ENCODE measurements around the gene MATN3. TPM values are rescaled to one million over a fixed set of nuclear protein-coding genes. Genes with fewer than 3 reads are reported as not detected.

Gene MATN3
- total and polyA plus RNA-seq, 2 of the 13 experiments (the other 11 are each of a cell fraction or from before 2014, with no cell fraction given) = 36.1 to 208 TPM

GRCh38 chr2:20012032-20012281 lies 511 bp downstream of the MATN3 start (continued):
- TF ChIP-seq ZNF646 (CRISPR knock-in tag; IDR thresholded peaks at IDR 0.05) (no peak), ZBTB38 (CRISPR knock-in tag; IDR thresholded peaks at IDR 0.05) (peak; percentile 94), LBX2 (CRISPR knock-in tag; IDR thresholded peaks at IDR 0.05; ENCODE audit: borderline replicate concordance) (0 out of 2 replicates have a peak, but pooled peaks have one; percentile 31), CEBPG (CRISPR knock-in tag; IDR thresholded peaks at IDR 0.05) (no peak), ZNF281 (CRISPR knock-in tag; IDR thresholded peaks at IDR 0.05; ENCODE audit: borderline replicate concordance) (no peak), CBX5 (CRISPR knock-in tag; IDR thresholded peaks at IDR 0.05; ENCODE audit: borderline replicate concordance) (0 out of 2 replicates have a peak, but pooled peaks have one; percentile 32), RXRA (CRISPR knock-in tag; IDR thresholded peaks at IDR 0.05) (peak; percentile 51; the same call in 1 of the 2 replicates), KAT8 (CRISPR knock-in tag; IDR thresholded peaks at IDR 0.05) (no peak), RFX1 (IDR thresholded peaks at IDR 0.05) (no peak), ZNF292 (CRISPR knock-in tag; IDR thresholded peaks at IDR 0.05; ENCODE audit: borderline replicate concordance, low read depth) (peak; percentile 53), DBP (CRISPR knock-in tag; IDR thresholded peaks at IDR 0.05; ENCODE audit: not compliant biosample characterization) (no peak), PITX1 (CRISPR knock-in tag; IDR thresholded peaks at IDR 0.05) (0 out of 2 replicates have a peak, but pooled peaks have one; percentile 44), ARHGAP35 (CRISPR knock-in tag; IDR thresholded peaks at IDR 0.05; ENCODE audit: borderline replicate concordance) (0 out of 2 replicates have a peak, but pooled peaks have one; percentile 37), THAP7 (CRISPR knock-in tag; IDR thresholded peaks at IDR 0.05) (0 out of 2 replicates have a peak, but pooled peaks have one; percentile 0), YEATS2 (CRISPR knock-in tag; IDR thresholded peaks at IDR 0.05; ENCODE audit: borderline replicate concordance) (peak; percentile 32; the same call in 1 of the 2 replicates), ZNF280B (CRISPR knock-in tag; IDR thresholded peaks at IDR 0.05; ENCODE audit: borderline replicate concordance) (no peak), ZNF547 (CRISPR knock-in tag; IDR thresholded peaks at IDR 0.05) (peak; percentile 71; the same call in 1 of the 2 replicates)

Data from HepG2 (cell line).